CD8-positive, alpha-beta memory T cell (primary cell): ENCODE results near the gene HLA-DQA2. TPM values are rescaled to one million over a fixed set of nuclear protein-coding genes. Genes with fewer than 3 reads are reported as not detected.
"Not testable (repeated sequence)": the region's sequence is repeated elsewhere in the genome, so short reads cannot be mapped to it uniquely, and the experiment has no call there.

Source experiments
- CTCF ChIA-PET: fragments of 350-600 bp; sonication (Branson Sonifier 250); formaldehyde crosslinking; loops from one replicate; lab custom pipeline; 2021; ENCODE audit warnings: antibody characterized with exemption; lab: Charles Lee
- POLR2A ChIA-PET: fragments of 350-600 bp; sonication (Branson Sonifier 250); formaldehyde crosslinking; loops from one replicate; lab custom pipeline; 2021; ENCODE audit warnings: antibody characterized with exemption; lab: Charles Lee
- DNase-seq, 5 donors: peaks; one replicate each; pipeline versions ENCODE4 v3.0.0 to v3.0.0-alpha.2; 2020 to 2022; ENCODE audit warnings: mixed read lengths in 1 of 5
- H3K27ac ChIP-seq: one replicate; pipeline ENCODE4 v1.7.0; 2013; ENCODE audit warnings: low read depth, mild to moderate bottlenecking, low read length, moderate library complexity
- H3K27me3 ChIP-seq: 2 replicates; pipeline ENCODE4 v1.7.0; 2013; ENCODE audit warnings: low read length, mild to moderate bottlenecking; ENCODE audit not compliant: insufficient read depth, poor library complexity, severe bottlenecking
- H3K36me3 ChIP-seq: 2 replicates; pipeline ENCODE4 v1.7.0; 2013; ENCODE audit warnings: mild to moderate bottlenecking, low read length, moderate library complexity; ENCODE audit not compliant: insufficient read depth
- H3K4me1 ChIP-seq: 2 replicates; pipeline ENCODE4 v1.7.0; 2013; ENCODE audit warnings: mild to moderate bottlenecking, low read length, moderate library complexity; ENCODE audit not compliant: insufficient read depth
- H3K4me3 ChIP-seq: 2 replicates; pipeline ENCODE4 v1.7.0; 2013; ENCODE audit warnings: mild to moderate bottlenecking, low read length
- H3K9me3 ChIP-seq: 2 replicates; pipeline ENCODE4 v1.7.0; 2013; ENCODE audit warnings: mild to moderate bottlenecking, low read length
- H3K27ac Mint-ChIP-seq, 8 donors: one replicate each; pipeline ENCODE4 v1.8.0; 2020 to 2021; ENCODE audit warnings: mixed read lengths in 8 of 8, mild to moderate bottlenecking in 6 of 8, inconsistent platforms in 3 of 8, moderate library complexity in 3 of 8
- H3K27me3 Mint-ChIP-seq, 2 donors: one replicate each; pipeline ENCODE4 v1.8.0; 2020 to 2021; ENCODE audit warnings: mixed read lengths in 2 of 2, mild to moderate bottlenecking in 1 of 2, moderate library complexity in 1 of 2
- H3K36me3 Mint-ChIP-seq, 3 donors: one replicate each; pipeline ENCODE4 v1.8.0; 2020 to 2021; ENCODE audit warnings: mixed read lengths in 3 of 3, inconsistent platforms in 1 of 3, mild to moderate bottlenecking in 1 of 3
- H3K4me1 Mint-ChIP-seq, 3 donors: one replicate each; pipeline ENCODE4 v1.8.0; 2020 to 2021; ENCODE audit warnings: mixed read lengths in 3 of 3, inconsistent platforms in 1 of 3, mild to moderate bottlenecking in 1 of 3
- H3K4me3 Mint-ChIP-seq, 7 donors: one replicate each; pipeline ENCODE4 v1.8.0; 2020 to 2021; ENCODE audit warnings: mixed read lengths in 7 of 7, mild to moderate bottlenecking in 6 of 7, moderate library complexity in 4 of 7, inconsistent platforms in 2 of 7
- H3K9me3 Mint-ChIP-seq, 5 donors: one replicate each; pipeline ENCODE4 v1.8.0; 2020 to 2022; ENCODE audit warnings: mixed read lengths in 5 of 5, mild to moderate bottlenecking in 3 of 5, moderate library complexity in 2 of 5, inconsistent platforms in 1 of 5
- polyA plus RNA-seq: library from polyadenylated mRNA; unstranded; fragments of 300-500 nt; fragmentation: Illumina TruSeq; gene quantifications from one replicate; pipeline ENCODE4 v1.2.3, GENCODE V29; 2021
- total RNA-seq, 2 experiments: library from RNA; stranded (reverse); gene quantifications; one replicate each; pipeline ENCODE4 v1.2.3, GENCODE V29; 2021

HLA-DQA2 gene
- total and polyA plus RNA-seq, 3 experiments from 2014 or later = 1.2 to 1.9 (median 1.2) TPM

DNA sequence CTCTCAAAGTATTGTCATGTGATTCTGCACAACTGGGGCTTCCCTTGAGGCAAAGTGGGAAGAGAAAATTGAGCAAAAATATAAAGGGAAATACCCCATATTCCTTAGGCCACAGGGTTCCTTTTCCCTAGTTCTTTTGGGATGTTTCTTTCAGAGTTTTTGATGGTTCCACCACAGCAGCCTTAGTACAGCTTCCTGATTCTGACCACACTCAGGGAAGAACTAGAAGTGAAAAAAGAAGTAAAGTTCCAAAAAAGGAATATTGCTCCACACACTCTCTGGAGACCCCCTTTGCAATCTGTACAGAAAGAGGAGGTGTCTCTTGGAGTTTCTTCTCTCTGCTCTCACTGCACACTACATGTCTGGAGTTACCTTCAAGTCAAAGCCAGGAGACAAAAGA is 27.9 kb upstream of the HLA-DQA2 start:
- H3K27me3 ChIP-seq = no peaks in the 10 kb centered on the region
- H3K4me1 ChIP-seq = no peaks in the 10 kb centered on the region
- peak overlapping the region in 1 of 8 donors; percentile 11 for H3K27ac Mint-ChIP-seq
- H3K27ac ChIP-seq = no peak overlapping the region
- ChIA-PET CTCF (no interaction called here), POLR2A (no interaction called here)
- H3K36me3 ChIP-seq = no peaks in the 10 kb centered on the region
- H3K36me3 Mint-ChIP-seq = no peaks in the 10 kb centered on the region
- no peak overlapping the region for H3K4me3 ChIP-seq
- no peak overlapping the region for H3K4me3 Mint-ChIP-seq
- no peaks in the 10 kb centered on the region for H3K9me3 ChIP-seq
- DNase-seq = no peak
- peaks cover 4 to 16% of the 10 kb centered on the region in 2 donors for H3K27me3 Mint-ChIP-seq
- no peaks in the 10 kb centered on the region for H3K4me1 Mint-ChIP-seq
- H3K9me3 Mint-ChIP-seq = no peaks in the 10 kb centered on the region

DNA sequence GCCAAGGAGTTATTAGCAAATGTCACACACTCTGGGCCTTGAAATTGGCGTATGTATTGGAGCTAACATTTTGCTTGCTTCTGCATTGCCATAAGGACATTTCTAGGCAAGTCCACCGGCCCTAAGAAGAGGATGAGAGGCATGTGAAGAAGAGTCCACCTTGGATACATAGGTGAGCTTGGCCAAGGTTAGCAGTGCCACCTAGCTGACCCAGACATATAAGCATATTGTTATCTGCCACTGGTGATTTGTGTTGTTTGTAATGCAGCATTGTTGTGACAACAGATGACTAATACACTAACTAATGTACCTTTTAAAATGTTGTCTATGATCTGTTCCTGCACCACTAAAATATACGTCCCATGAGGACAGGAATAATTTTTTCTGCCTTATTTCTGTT is 24.8 kb upstream of the HLA-DQA2 start:
- no peak overlapping the region for H3K4me3 ChIP-seq
- no peaks in the 10 kb centered on the region for H3K27me3 ChIP-seq
- CTCF ChIA-PET = no interaction called here
- no peak for DNase-seq
- H3K9me3 Mint-ChIP-seq = no peaks in the 10 kb centered on the region
- H3K27ac ChIP-seq = no peak overlapping the region
- no peak overlapping the region for H3K27ac Mint-ChIP-seq
- H3K9me3 ChIP-seq = no peaks in the 10 kb centered on the region
- H3K4me1 Mint-ChIP-seq = no peaks in the 10 kb centered on the region
- H3K4me3 Mint-ChIP-seq = no peak overlapping the region
- no peaks in the 10 kb centered on the region for H3K4me1 ChIP-seq
- POLR2A ChIA-PET = no interaction called here
- H3K36me3 Mint-ChIP-seq = no peaks in the 10 kb centered on the region
- no peaks in the 10 kb centered on the region for H3K36me3 ChIP-seq
- H3K27me3 Mint-ChIP-seq = peaks cover 14 to 42% of the 10 kb centered on the region in 2 donors

DNA sequence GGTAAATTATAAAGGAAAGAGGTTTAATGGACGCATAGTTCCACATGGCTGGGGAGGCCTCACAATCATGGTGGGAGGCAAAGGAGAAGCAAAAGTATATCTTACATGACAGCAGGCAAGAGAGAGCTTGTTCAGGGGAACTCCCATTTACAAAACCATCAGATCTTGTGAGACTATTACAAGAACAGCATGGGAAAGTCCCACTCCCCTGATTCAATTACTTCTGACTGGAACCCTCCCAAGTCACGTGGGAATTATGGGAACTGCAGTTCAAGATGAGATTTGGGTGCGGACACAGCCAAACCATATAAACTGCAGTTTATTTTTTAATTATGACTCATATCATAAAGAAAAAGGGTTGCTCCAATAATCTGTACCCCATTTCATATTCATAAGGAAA is 22.3 kb upstream of the HLA-DQA2 start:
- no peaks in the 10 kb centered on the region for H3K4me1 ChIP-seq
- Mint-ChIP-seq H3K9me3 (no peaks in the 10 kb centered on the region), H3K4me1 (no peaks in the 10 kb centered on the region), H3K27ac (no peak overlapping the region), H3K27me3 (peaks cover 14 to 60% of the 10 kb centered on the region in 2 donors), H3K4me3 (no peak overlapping the region), H3K36me3 (no peaks in the 10 kb centered on the region)
- ChIA-PET POLR2A (interaction anchor here (0.9 kb wide), 1 partner anchor 308 kb away, joined by 3 read pairs; no protein-coding TSS in a partner anchor), CTCF (no interaction called here)
- H3K36me3 ChIP-seq = no peaks in the 10 kb centered on the region
- H3K4me3 ChIP-seq = no peak overlapping the region
- DNase-seq = no peak
- no peaks in the 10 kb centered on the region for H3K27me3 ChIP-seq
- no peak overlapping the region for H3K27ac ChIP-seq
- no peaks in the 10 kb centered on the region for H3K9me3 ChIP-seq

DNA sequence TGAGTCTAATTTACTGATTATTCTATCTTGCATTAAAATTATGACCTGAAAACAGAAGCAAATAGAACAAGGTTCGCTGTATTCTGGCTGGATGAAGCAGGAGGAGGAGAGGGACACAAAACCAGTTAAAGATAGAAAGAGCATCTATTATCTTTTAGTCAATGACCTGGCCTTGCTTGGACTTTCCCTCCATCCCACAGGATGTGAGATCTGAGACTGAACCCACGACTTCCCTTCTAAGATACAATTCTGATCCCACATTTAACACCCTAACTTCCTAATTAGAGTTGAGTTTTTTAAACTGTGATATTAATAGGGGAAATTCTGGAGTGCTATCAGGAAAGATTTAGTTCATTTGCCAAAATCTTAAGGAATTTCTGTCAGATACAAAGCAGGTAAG is 3.1 kb upstream of the HLA-DQA2 start:
- no peaks in the 10 kb centered on the region for H3K9me3 Mint-ChIP-seq
- Histone ChIP-seq H3K4me1 (no peaks in the 10 kb centered on the region), H3K36me3 (no peaks in the 10 kb centered on the region), H3K9me3 (no peaks in the 10 kb centered on the region), H3K27me3 (peaks cover 5% of the 10 kb centered on the region), H3K4me3 (no peak overlapping the region), H3K27ac (no peak overlapping the region)
- DNase-seq = no peak
- no peaks in the 10 kb centered on the region for H3K4me1 Mint-ChIP-seq
- no peak overlapping the region for H3K27ac Mint-ChIP-seq
- CTCF ChIA-PET = no interaction called here
- peaks cover 16 to 65% of the 10 kb centered on the region in 2 donors for H3K27me3 Mint-ChIP-seq
- no peak overlapping the region for H3K4me3 Mint-ChIP-seq
- POLR2A ChIA-PET = no interaction called here
- no peaks in the 10 kb centered on the region for H3K36me3 Mint-ChIP-seq

DNA sequence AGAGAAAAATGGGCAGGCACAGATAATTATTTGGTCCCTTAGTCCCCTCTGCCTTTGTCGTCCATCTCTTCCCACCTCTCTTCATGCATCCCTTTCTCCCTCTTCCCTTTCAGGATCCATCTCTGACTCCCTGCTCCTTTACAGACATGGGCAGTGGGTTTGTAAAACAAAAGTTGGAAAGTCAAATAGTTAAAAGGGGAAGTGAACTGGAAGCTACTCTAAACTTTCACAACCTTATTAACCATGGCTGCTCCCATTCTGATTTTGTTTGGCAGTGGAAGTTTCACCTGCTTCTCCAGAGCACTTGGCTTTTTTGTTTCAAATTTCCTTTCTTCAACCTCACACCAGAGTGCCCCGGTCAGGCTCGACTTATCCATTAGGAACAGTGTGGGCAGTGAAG is 1.2 kb downstream of the HLA-DQA2 start:
- Mint-ChIP-seq H3K9me3 (no peaks in the 10 kb centered on the region), H3K4me1 (no peaks in the 10 kb centered on the region), H3K27ac (no peak overlapping the region), H3K4me3 (no peak overlapping the region), H3K27me3 (peaks cover 12 to 82% of the 10 kb centered on the region in 2 donors), H3K36me3 (no peaks in the 10 kb centered on the region)
- Histone ChIP-seq H3K36me3 (no peaks in the 10 kb centered on the region), H3K4me1 (no peaks in the 10 kb centered on the region), H3K4me3 (no peak overlapping the region), H3K27ac (no peak overlapping the region), H3K27me3 (peaks cover 9% of the 10 kb centered on the region), H3K9me3 (no peaks in the 10 kb centered on the region)
- DNase-seq = no peak
- POLR2A ChIA-PET = no interaction called here
- CTCF ChIA-PET = no interaction called here

DNA sequence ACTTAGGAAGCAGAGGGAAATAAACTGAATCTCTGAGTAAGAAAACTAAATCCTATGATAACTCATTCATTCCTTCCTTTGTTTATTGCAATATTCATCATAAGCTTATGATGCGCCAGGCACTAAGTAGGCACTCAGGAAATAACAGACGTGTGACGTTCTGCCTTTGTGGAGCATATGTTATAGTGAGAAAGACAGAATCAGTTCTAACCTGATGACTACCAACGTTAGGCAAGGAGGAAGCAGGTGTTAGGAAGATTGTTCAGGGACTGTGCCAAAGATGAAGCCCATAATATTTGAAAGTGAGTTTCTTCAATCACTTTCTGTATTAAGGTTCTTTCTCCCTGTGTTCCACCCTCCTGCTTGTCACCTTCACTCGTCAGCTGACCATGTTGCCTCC is 3.6 kb downstream of the HLA-DQA2 start:
- H3K4me3 Mint-ChIP-seq = no peak overlapping the region
- ChIA-PET POLR2A (no interaction called here), CTCF (no interaction called here)
- H3K4me1 Mint-ChIP-seq = no peaks in the 10 kb centered on the region
- no peak overlapping the region for H3K4me3 ChIP-seq
- DNase-seq = no peak
- H3K27me3 ChIP-seq = peaks cover 9% of the 10 kb centered on the region
- peaks cover 12 to 76% of the 10 kb centered on the region in 2 donors for H3K27me3 Mint-ChIP-seq
- no peaks in the 10 kb centered on the region for H3K36me3 Mint-ChIP-seq
- H3K9me3 Mint-ChIP-seq = no peaks in the 10 kb centered on the region
- no peak overlapping the region for H3K27ac ChIP-seq
- no peaks in the 10 kb centered on the region for H3K9me3 ChIP-seq
- H3K4me1 ChIP-seq = no peaks in the 10 kb centered on the region
- H3K27ac Mint-ChIP-seq = no peak overlapping the region
- no peaks in the 10 kb centered on the region for H3K36me3 ChIP-seq

DNA sequence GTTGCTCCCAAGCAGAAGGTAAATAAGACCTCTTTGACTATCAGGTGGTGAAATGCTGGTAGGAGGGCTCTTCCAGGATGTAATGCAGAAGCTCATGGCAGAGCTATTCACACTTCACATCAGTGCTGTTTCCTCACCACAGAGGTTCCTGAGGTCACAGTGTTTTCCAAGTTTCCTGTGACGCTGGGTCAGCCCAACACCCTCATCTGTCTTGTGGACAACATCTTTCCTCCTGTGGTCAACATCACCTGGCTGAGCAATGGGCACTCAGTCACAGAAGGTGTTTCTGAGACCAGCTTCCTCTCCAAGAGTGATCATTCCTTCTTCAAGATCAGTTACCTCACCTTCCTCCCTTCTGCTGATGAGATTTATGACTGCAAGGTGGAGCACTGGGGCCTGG is 4.5 kb downstream of the HLA-DQA2 start:
- H3K36me3 Mint-ChIP-seq, H3K36me3 ChIP-seq, H3K4me3 ChIP-seq, H3K27ac ChIP-seq, H3K4me3 Mint-ChIP-seq, H3K27ac Mint-ChIP-seq, H3K9me3 Mint-ChIP-seq, H3K9me3 ChIP-seq, H3K4me1 Mint-ChIP-seq, CTCF ChIA-PET, H3K4me1 ChIP-seq, H3K27me3 ChIP-seq, DNase-seq, POLR2A ChIA-PET: not testable (repeated sequence)
- H3K27me3 Mint-ChIP-seq = peaks cover 12 to 75% of the 10 kb centered on the region in 2 donors

DNA sequence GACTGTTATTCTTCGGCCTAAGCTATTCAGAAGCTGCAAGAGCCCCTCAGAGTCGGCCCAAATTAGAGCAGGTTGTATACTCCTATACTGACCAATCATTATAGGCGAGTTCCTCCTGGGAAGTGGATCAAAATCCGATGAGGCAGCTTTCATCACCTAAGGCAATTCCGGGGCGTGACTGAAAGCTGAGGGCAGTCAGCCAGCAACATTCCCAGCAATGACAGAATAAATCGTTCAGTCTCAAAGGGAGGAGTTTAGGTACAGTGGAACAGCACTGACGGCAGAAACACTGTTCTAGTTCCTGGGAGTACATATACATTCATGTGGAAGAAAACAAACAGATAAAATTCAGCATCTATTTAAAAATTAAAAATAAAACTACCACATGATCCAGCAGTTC is 11.4 kb downstream of the HLA-DQA2 start:
- Mint-ChIP-seq H3K27ac (no peak overlapping the region), H3K4me3 (no peak overlapping the region), H3K9me3 (no peaks in the 10 kb centered on the region), H3K4me1 (no peaks in the 10 kb centered on the region), H3K36me3 (no peaks in the 10 kb centered on the region), H3K27me3 (peaks cover 12 to 56% of the 10 kb centered on the region in 2 donors)
- no peaks in the 10 kb centered on the region for H3K27me3 ChIP-seq
- H3K4me3 ChIP-seq = no peak overlapping the region
- no peaks in the 10 kb centered on the region for H3K36me3 ChIP-seq
- ChIA-PET POLR2A (no interaction called here), CTCF (no interaction called here)
- no peak overlapping the region for H3K27ac ChIP-seq
- DNase-seq = no peak
- no peaks in the 10 kb centered on the region for H3K9me3 ChIP-seq
- H3K4me1 ChIP-seq = no peaks in the 10 kb centered on the region

DNA sequence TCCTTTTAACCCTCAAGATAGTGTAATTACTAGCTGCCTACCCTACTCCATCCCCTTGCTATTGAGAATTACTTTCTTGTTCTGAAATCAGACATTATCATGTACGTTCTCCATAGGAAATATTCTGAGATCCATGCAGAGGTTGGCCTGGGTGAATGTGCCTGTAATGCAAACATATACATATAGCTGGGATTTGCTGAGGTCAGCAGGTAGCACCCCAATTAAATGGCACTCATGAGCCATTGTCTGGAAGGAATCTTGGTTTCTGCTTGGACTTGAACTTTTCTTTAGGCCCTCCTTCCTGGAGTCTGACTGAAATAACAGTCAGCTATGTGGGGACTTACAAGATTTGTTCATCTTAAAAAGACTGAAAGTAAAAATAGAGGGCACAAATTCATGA is 18.5 kb downstream of the HLA-DQA2 start:
- Histone ChIP-seq H3K4me1 (no peaks in the 10 kb centered on the region), H3K27ac (no peak overlapping the region), H3K9me3 (no peaks in the 10 kb centered on the region), H3K27me3 (peaks cover 10% of the 10 kb centered on the region), H3K36me3 (no peaks in the 10 kb centered on the region), H3K4me3 (no peak overlapping the region)
- ChIA-PET POLR2A (no interaction called here), CTCF (no interaction called here)
- no peak for DNase-seq
- Mint-ChIP-seq H3K4me3 (no peak overlapping the region), H3K36me3 (no peaks in the 10 kb centered on the region), H3K27ac (no peak overlapping the region), H3K9me3 (no peaks in the 10 kb centered on the region), H3K27me3 (peaks cover 24 to 50% of the 10 kb centered on the region in 2 donors), H3K4me1 (peaks cover 0 to 4% (median 0%) of the 10 kb centered on the region in 3 donors)
